Neural progenitor cell (in vitro differentiated cells): ENCODE measurements around the gene LRRN3. TPM values are rescaled to one million over a fixed set of nuclear protein-coding genes. Genes with fewer than 3 reads are reported as not detected.

Experiments
- DNase-seq: peaks from one replicate; pipeline ENCODE4 v3.0.0-alpha.2; 2016; ENCODE audit warnings: low spot score
- H2AFZ ChIP-seq: fragments of 200-600 bp; sonication (generic); replicated peaks from 2 replicates; pipeline ENCODE4 v1.6.1; 2016; ENCODE audit warnings: antibody characterized with exemption
- H3F3A ChIP-seq: fragments of 200-600 bp; sonication (generic); 2 replicates; pipeline ENCODE4 v1.6.1; 2016; ENCODE audit warnings: antibody characterized with exemption, low read depth
- H3K27ac ChIP-seq: fragments of 200-600 bp; sonication (generic); 2 replicates; pipeline ENCODE4 v1.5.1; 2016; ENCODE audit warnings: mild to moderate bottlenecking
- H3K27me3 ChIP-seq: fragments of 200-600 bp; sonication (generic); 2 replicates; pipeline ENCODE4 v1.6.1; 2016; ENCODE audit warnings: mild to moderate bottlenecking, moderate library complexity
- H3K36me3 ChIP-seq: fragments of 200-600 bp; sonication (generic); 2 replicates; pipeline ENCODE4 v1.5.1; 2016
- H3K4me1 ChIP-seq: fragments of 200-600 bp; sonication (generic); 2 replicates; pipeline ENCODE4 v1.6.1; 2016; ENCODE audit warnings: mixed run types
- H3K4me2 ChIP-seq: fragments of 200-600 bp; sonication (generic); 2 replicates; pipeline ENCODE4 v1.6.1; 2016
- H3K4me3 ChIP-seq: fragments of 200-600 bp; sonication (generic); 2 replicates; pipeline ENCODE4 v1.5.1; 2016
- H3K79me2 ChIP-seq: fragments of 200-600 bp; sonication (generic); 2 replicates; pipeline ENCODE4 v1.6.1; 2016; ENCODE audit warnings: low read depth
- H3K9ac ChIP-seq: fragments of 200-600 bp; sonication (generic); 2 replicates; pipeline ENCODE4 v1.6.1; 2016
- H3K9me3 ChIP-seq: fragments of 200-600 bp; sonication (generic); 2 replicates; pipeline ENCODE4 v1.5.1; 2016; ENCODE audit warnings: low read depth
- H4K20me1 ChIP-seq: fragments of 200-600 bp; sonication (generic); 2 replicates; pipeline ENCODE4 v1.6.1; 2016; ENCODE audit warnings: low read depth
- H3K27ac Mint-ChIP-seq: 3 replicates; pipeline ENCODE4 v1.8.0; 2021; ENCODE audit warnings: mixed read lengths
- H3K27me3 Mint-ChIP-seq: 2 replicates; pipeline ENCODE4 v1.8.0; 2022; ENCODE audit warnings: low read depth, mild to moderate bottlenecking, inconsistent platforms, moderate library complexity, mixed read lengths; ENCODE audit not compliant: insufficient read depth
- H3K36me3 Mint-ChIP-seq: 3 replicates; pipeline ENCODE4 v1.8.0; 2021; ENCODE audit warnings: mixed read lengths
- H3K4me1 Mint-ChIP-seq: 3 replicates; pipeline ENCODE4 v1.8.0; 2021; ENCODE audit warnings: mixed read lengths
- H3K4me3 Mint-ChIP-seq: 3 replicates; pipeline ENCODE4 v1.8.0; 2021; ENCODE audit warnings: mild to moderate bottlenecking, moderate library complexity, mixed read lengths
- H3K9me3 Mint-ChIP-seq: 3 replicates; pipeline ENCODE4 v1.8.0; 2020; ENCODE audit warnings: mixed read lengths
- EZH2 ChIP-seq: fragments of 200-600 bp; sonication (generic); IDR thresholded peaks from 2 replicates; pipeline ENCODE4 v1.6.1; 2017; ENCODE audit warnings: antibody characterized with exemption, mild to moderate bottlenecking, moderate library complexity
- EZH2phosphoT487 ChIP-seq: fragments of 200-600 bp; sonication (generic); IDR thresholded peaks from 2 replicates; pipeline ENCODE4 v1.6.1; 2017; ENCODE audit warnings: antibody characterized with exemption
- total RNA-seq: library from RNA; depleted of rRNA; stranded (reverse); fragments of >200 nt; gene quantifications from 2 replicates; pipeline ENCODE4 v1.2.3, GENCODE V29; 2015; ENCODE audit warnings: low replicate concordance
- TF ChIP-seq, protein P1 (sequence below): fragments of 200-600 bp; sonication (generic); IDR thresholded peaks from 2 replicates; pipeline ENCODE4 v1.5.1; 2017; ENCODE audit warnings: antibody characterized with exemption, mild to moderate bottlenecking

Gene LRRN3
- total RNA-seq, 1 donor from 2014 or later = 2.4 TPM

DNA sequence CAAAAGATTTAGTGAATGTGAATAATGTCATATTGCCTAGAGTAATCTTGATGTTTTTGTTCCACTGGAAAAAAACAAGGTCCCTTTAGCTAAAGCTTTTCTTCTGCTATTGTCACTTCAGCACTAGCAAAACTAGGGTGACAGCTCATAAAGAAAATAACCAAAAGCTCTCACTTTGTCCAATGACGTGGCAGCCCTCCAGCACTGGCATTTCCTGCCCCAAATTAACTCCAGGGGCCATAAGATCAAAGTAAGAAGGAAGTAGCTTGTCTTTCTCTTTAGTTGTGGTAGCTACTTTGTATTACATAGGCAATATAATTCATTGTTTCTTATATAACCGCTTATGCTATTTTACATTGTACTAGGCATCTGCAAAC is 47.3 kb downstream of the LRRN3 start:
- H3F3A ChIP-seq = no peaks in the 10 kb centered on the region
- peak; percentile 11 for DNase-seq
- no peaks in the 10 kb centered on the region for H3K9me3 ChIP-seq
- H3K27ac ChIP-seq = peak overlapping the region; percentile 62
- no peaks in the 10 kb centered on the region for H3K27me3 ChIP-seq
- no peak overlapping the region for H3K4me3 ChIP-seq
- H3K79me2 ChIP-seq = no peaks in the 10 kb centered on the region
- H3K4me1 ChIP-seq = peaks cover 27% of the 10 kb centered on the region
- no peaks in the 10 kb centered on the region for H4K20me1 ChIP-seq
- no peaks in the 10 kb centered on the region for H3K9me3 Mint-ChIP-seq
- no peak overlapping the region for H3K27ac Mint-ChIP-seq
- no peaks in the 10 kb centered on the region for H3K36me3 Mint-ChIP-seq
- peaks cover 15% of the 10 kb centered on the region for H3K4me1 Mint-ChIP-seq
- no peak overlapping the region for H3K4me2 ChIP-seq
- no peaks in the 10 kb centered on the region for H3K36me3 ChIP-seq
- TF ChIP-seq EZH2phosphoT487 (no peak), EZH2 (no peak)
- TF ChIP-seq, protein P1, sequence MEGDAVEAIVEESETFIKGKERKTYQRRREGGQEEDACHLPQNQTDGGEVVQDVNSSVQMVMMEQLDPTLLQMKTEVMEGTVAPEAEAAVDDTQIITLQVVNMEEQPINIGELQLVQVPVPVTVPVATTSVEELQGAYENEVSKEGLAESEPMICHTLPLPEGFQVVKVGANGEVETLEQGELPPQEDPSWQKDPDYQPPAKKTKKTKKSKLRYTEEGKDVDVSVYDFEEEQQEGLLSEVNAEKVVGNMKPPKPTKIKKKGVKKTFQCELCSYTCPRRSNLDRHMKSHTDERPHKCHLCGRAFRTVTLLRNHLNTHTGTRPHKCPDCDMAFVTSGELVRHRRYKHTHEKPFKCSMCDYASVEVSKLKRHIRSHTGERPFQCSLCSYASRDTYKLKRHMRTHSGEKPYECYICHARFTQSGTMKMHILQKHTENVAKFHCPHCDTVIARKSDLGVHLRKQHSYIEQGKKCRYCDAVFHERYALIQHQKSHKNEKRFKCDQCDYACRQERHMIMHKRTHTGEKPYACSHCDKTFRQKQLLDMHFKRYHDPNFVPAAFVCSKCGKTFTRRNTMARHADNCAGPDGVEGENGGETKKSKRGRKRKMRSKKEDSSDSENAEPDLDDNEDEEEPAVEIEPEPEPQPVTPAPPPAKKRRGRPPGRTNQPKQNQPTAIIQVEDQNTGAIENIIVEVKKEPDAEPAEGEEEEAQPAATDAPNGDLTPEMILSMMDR = no peak
- no peaks in the 10 kb centered on the region for H3K27me3 Mint-ChIP-seq
- H2AFZ ChIP-seq = no peak overlapping the region
- H3K4me3 Mint-ChIP-seq = no peak overlapping the region
- no peak overlapping the region for H3K9ac ChIP-seq

DNA sequence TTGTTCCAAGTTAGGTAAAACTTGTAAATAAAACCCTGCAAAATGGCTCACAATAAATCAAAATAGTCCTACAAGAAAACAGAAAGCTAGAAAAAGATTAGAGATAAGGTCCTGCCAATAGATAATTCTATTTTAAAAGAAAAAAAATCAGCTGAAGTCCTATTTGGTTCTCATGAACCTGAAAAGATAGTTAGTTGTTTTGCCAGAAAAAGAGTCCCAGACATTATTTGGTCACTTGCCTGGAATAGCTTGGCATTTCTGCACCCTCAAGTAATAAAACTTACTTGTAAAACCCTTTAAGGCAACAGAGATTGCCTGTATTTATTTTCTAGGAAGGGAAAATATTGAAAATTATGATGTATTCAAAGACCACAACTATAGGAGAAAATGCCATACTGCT is 47.7 kb downstream of the LRRN3 start:
- Histone ChIP-seq H3K27me3 (no peaks in the 10 kb centered on the region), H3K27ac (no peak overlapping the region), H3K36me3 (no peaks in the 10 kb centered on the region), H2AFZ (no peak overlapping the region), H3K4me2 (no peak overlapping the region), H3K4me3 (no peak overlapping the region), H3K4me1 (peaks cover 27% of the 10 kb centered on the region), H3F3A (no peaks in the 10 kb centered on the region), H3K9me3 (no peaks in the 10 kb centered on the region), H3K9ac (no peak overlapping the region), H4K20me1 (no peaks in the 10 kb centered on the region), H3K79me2 (no peaks in the 10 kb centered on the region)
- Mint-ChIP-seq H3K4me3 (no peak overlapping the region), H3K36me3 (no peaks in the 10 kb centered on the region), H3K9me3 (no peaks in the 10 kb centered on the region), H3K4me1 (peaks cover 15% of the 10 kb centered on the region), H3K27me3 (no peaks in the 10 kb centered on the region), H3K27ac (no peak overlapping the region)
- TF ChIP-seq EZH2phosphoT487 (no peak), EZH2 (no peak)
- TF ChIP-seq, protein P1 = no peak
- no peak for DNase-seq

DNA sequence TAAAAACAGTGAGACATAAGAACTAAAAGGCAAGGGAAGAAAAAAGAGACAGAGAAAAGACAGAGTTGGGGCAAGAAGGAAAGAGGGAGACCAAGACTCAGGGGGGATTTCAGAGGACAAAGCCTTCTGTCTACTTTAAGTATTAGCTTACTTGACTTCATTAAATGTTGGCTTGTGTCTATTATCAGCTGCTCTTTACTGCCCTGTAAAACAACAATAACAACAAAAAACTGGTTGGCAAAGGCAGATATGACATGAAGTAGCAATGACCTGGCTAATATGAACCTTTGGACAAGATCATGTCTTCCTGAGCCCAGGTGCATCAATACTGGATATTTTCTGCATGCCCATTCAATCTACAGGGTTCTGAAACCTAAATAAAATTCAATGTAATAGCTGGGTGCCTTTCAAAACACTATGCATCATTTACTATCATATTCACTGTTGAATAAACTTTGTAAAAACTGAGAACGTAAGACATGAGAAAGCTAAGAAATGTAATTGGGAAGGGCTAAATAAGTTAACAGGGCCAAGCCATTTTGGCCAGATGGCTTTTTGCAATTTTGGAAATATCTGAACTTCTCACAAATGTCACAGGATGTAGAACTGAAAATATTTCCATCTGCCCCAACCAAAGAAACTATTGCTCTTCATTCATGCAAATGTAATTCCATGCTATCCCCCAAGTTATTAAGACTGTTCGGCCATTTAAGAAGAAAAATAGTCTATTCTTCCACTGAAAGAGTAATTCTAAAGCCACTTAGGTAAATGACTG is 49.4 kb downstream of the LRRN3 start:
- H3K79me2 ChIP-seq = no peaks in the 10 kb centered on the region
- Mint-ChIP-seq H3K4me3 (no peak overlapping the region), H3K9me3 (no peaks in the 10 kb centered on the region), H3K27me3 (no peaks in the 10 kb centered on the region), H3K36me3 (no peaks in the 10 kb centered on the region), H3K4me1 (peaks cover 15% of the 10 kb centered on the region), H3K27ac (no peak overlapping the region)
- no peaks in the 10 kb centered on the region for H4K20me1 ChIP-seq
- H3K36me3 ChIP-seq = no peaks in the 10 kb centered on the region
- no peak overlapping the region for H3K4me2 ChIP-seq
- TF ChIP-seq EZH2phosphoT487 (no peak), EZH2 (no peak)
- TF ChIP-seq, protein P1 = no peak
- no peaks in the 10 kb centered on the region for H3F3A ChIP-seq
- H3K27me3 ChIP-seq = no peaks in the 10 kb centered on the region
- no peak overlapping the region for H3K9ac ChIP-seq
- no peak overlapping the region for H3K4me3 ChIP-seq
- H3K27ac ChIP-seq = peak overlapping the region; percentile 53
- no peak for DNase-seq
- H2AFZ ChIP-seq = no peak overlapping the region
- peaks cover 27% of the 10 kb centered on the region for H3K4me1 ChIP-seq
- H3K9me3 ChIP-seq = no peaks in the 10 kb centered on the region
